CD4-positive, alpha-beta T cell treated with Interferon gamma for 1 hour (primary cell): Measurements from ENCODE around the gene ASTN2.

Experiments used
- DNase-seq: peaks from one replicate; pipeline ENCODE4 v3.0.0-alpha.2; 2020

The ASTN2 gene

DNA sequence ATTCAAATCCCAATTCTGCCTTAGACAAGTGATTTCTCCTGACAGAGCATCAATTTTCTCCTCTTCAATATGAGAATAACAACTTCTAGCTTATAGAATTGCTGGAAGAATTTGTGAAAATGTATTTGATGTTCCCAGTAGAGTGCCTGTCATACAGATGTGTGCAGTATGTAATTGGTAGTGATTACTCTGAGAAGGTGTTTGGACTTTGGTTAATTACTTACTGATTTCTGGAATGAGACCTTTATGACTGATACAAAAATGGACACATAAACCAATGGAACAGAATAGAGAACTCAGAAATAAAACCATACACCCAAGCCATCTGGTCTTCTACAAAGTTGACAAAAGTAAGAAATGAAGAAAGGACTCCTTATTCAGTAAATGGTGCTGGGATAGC, 829.7 kb downstream of the ASTN2 start:
- DNase-seq: no peak

DNA sequence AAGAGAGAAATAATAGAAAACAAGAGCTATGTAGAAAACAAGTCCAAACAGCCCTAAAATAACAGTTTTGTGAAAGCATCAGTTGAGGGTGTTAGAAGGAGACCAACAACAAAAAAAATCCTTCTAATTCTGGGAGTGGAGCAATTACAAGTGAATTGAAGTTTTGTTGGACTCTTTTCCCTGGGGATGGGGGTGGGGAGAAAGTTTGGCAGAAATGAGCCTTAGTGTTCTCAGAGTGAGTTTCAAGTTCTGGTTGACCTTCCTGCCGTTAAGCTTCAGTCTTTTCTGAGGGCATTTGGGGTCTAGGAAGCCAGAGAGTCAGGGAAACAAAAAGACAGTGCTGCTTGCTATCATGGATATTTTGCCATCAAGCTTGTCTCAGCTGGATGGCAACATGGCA, 834.0 kb downstream of the ASTN2 start:
- no peak for DNase-seq

DNA sequence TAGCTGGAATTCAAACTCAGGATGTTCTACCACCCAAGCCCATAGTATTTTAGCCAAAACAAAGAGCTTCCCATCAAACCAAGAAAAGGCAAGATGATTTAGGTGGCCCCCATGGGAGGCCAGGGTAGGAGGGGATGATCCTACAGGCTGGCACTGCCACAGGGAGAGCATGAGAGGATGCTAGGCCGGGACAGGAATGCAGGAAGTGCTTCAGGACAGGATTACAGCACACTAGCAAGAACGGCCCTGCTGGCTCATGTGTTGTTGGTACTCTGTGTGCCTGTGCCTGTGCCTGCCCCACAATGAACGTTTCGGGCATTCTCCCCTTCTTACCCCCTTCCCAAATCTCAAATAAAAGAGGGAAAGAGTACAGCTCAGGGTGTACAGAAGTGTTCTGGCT, 838.5 kb downstream of the ASTN2 start:
- no peak for DNase-seq

DNA sequence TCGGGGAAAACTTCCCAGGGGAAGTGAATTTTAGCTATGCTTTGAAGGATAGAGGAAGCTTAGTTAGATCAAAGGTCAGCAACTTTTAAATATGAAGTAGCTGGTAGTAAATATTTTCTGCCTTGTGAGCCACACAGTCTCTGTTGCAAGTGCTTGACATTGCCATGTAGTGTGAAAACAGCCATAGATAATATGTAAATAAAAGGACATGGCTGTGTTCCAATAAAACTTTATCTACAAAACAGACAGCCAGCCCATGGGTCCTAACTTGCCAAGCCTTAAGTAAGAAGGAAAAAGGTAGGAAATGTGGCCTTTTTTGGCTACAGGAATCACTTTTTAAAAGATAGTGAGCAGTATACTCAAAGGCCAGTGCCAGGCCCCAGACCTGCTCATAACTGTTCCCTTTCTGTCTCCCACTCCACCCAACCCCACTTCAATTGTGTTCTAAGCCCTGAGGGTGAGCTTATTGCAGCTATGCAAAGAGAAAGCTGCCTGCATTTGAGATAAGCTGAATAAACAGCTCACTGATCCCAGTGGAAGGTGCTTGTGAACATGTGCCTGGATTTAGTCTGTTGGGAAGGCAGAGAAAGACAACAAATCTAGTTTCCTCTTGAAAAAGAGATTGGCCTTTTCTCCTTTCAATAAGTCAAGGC, 840.7 kb downstream of the ASTN2 start:
- DNase-seq: no peak

DNA sequence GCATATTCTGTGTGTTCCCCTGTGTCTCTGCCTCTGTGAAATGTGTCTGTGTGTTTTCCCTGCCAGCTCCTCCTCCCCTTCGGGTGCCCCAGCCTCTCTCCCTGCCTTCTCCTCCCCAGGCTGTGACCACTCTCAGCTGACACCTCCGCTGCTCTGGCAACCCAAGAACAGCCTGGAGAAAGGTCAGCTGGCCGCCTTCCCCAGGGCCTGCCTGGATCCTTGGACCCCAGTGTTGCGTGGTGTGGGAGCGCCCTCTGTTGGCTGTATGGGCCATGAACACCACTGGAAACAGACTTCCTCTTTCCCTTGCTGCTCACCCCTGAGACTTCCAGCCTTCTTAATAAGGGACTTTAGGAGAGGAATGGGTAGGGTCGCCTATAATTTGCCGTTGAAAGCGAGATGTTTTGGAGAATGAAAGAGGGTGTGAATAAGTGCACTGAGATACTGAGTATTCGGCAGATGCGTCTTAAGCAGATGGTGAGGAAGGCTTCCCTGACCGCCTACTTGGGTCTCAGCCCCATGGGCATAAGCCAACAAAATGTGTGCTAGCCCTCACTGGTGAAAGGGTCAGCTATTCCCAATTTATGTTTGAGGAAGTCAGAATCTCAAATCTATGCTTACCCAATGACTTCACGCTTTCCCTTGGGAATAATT, 842.6 kb downstream of the ASTN2 start:
- DNase-seq: peak; percentile 20

DNA sequence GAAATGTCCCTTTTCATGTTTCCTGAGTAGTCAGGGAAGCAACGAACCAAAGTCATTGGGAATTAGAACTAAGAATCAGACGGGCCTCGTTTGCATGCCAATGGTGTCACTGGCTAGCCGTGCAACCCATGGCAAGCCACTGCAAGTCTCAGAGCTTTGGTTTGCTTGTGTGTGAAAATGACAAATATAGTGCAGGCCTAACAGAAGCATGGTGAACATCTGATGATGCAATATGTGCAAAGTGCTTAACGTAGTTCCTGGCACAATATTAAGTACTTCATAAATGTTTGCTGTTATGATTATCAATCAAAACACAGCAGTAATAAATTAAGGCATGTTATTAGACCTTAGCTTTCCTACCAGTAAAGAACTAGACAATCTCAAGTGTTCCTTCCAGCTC, 845.7 kb downstream of the ASTN2 start:
- DNase-seq: no peak

DNA sequence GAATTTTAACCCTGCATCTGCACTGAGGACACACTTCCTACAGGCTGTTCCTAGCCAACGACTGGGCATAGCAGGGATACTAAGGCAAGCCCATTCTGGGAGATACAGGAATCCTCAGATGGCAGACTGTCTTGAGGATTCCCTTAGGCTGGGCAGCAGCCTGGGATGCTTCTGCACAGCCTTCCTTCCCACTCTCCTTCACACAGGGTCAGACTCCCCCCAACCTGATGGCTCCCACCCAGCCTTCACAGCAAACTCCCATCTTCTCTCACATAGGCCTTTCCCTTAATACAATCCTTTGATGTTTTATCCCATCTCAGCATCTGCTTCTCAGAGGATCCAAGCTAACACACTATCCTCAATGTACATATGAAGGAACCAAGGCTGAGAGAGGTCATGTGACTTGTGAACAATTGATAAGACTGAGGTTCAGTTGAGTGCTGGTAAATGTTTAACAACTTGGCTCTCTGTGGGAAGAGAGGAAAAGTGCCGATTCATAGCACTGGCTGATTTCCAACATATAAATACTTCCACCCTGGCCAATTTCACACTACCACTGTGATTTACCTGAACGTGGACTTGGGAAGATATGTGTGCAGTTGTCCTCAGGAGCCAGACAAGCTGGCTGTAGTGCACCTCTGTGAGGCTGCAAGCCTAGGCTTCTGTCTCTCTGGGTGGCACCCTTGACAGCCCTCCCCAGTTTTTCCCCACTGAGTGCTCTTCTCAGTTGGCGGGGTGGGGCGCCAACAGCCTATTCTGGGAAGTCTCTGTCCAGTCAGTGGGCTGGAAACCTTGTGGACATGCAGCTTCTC, 848.0 kb downstream of the ASTN2 start:
- DNase-seq: no peak

DNA sequence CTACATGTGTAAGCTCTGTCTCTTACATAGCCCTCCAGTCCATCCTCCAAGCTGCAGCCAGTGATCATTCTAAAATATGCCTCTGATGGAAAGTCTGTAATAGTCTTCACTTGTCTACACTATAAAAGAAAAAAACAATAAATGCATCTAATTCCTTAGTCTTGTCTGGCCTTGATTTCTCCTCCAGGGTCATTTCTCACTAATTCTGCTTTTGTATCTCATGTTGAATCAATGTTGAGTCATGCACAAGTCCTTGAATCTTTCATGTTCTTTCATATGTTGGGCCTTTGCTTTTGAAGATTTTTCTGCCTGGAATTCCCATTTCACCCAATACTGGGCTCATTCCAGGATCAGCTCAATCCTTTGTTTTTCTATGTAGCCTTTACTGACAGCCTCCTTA, 848.9 kb downstream of the ASTN2 start:
- DNase-seq: no peak

DNA sequence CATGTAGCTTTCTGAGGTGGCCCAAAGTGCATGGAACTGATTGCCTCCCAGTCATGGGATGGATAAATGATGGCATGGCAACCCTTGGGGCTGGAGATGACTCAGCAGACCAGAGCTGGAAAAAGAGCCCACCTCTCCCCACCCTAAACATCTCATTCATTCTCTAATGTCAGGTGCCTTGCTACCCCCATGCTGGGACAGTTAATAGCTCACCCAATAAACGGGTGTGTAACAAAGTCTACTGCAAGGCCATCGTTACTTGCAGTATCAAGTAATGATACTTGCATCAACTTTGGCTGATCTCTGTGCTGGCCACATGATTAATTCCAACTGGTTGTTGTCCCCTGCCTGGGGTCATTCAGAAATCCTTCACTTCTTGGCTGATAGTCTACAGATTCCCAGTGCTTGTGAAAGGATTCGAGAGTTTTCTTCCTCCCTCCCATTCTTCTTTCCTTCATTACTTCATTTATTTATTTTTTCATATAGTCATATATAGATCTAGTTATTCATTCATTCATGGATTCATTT, 850.5 kb downstream of the ASTN2 start:
- no peak for DNase-seq

DNA sequence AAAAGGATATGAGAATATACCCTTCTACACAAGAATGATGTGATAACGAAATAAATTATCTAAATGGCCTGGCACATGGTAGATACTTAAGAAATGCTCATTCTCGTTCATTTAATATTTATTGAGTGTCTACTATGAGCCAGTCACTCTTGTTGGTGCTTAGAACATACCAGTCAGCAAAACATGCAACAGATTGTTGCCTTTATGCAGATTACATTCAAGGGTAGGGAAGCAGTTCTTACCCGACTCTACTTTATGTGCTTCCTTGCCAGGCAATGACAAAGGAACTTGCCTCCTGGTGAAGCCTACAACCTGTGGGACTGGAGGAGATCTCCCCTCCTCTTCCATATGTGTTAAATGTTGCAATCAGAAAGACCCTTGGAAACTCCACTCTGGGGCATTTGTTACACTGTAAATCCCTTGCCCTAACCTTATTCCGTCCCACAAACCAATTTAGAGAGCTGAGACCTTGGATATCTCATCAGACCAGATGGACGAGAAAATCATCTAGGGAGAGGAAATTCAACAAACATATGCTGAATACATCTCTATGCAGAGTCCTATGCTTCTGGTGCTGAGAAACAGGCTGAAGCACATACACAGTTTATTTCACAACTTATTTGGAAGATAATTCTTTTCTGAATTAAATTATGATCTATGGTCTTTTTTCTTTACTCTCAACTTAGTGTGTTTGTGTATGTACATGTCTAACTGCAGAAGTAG, 855.9 kb downstream of the ASTN2 start:
- no peak for DNase-seq

DNA sequence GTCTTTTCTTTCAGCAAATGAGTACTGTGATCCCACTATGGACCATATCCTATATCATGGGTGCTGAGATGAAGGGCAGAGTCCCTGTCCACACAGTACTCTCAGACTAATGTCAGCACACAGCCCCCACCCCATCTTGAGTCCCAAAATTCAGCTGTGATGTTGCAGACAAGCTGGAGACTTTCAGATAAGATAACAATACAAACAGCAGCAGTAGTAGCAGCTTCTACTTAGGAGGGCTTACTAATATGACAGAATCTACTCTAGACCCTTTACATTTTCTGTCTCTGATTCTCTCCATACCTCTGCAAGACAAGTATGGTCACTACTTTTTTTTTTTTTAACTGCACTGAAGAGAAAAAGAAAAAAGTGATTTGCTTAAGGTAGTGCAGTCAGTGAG, 856.8 kb downstream of the ASTN2 start:
- DNase-seq: no peak

DNA sequence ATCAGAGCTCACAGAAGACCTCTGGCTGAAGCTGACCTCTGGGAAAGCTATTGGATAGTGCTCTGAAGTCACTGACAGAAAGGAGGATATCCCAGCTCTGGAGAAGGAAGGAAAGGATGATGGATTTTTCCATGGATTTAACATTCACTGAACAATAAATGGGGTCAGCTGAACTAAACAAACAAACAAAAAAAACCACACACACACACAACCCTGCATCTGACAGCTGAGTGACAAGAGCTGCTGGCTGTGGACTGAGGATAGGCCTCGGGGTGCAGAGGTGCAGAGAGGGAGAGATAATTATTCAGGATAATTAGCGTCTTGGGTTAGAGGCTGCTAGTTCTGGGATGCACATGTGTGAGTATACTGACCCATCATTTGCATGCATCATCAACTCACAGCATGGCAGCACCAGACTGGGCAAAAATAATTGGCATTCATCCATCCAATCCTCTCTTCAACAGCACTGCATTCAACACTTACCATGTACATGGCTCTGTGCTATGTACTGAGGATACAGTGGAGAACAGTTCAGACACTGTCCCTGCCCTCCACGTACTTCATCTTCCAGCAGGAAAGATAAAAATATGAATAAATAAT, 859.2 kb downstream of the ASTN2 start:
- no peak for DNase-seq

DNA sequence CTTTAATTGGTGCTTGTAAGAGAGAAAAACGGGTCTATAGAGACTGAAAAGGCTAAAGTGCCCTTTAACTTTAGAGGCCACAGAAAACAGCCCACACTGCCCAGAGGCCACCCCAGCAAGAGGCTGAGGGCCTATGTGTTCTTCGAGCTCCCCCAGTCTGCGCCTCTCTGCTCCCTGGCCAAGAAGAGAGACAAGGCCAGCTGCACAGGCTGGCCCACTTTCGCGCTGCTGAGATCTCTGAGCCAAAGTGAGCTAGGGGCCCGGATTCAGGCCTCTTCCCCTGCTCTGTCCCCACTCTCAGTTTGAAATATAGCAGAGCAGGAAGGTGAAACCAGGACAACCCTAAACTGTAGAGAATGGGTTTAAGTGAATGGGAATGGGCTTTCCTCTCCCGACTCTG, 859.7 kb downstream of the ASTN2 start:
- no peak for DNase-seq

DNA sequence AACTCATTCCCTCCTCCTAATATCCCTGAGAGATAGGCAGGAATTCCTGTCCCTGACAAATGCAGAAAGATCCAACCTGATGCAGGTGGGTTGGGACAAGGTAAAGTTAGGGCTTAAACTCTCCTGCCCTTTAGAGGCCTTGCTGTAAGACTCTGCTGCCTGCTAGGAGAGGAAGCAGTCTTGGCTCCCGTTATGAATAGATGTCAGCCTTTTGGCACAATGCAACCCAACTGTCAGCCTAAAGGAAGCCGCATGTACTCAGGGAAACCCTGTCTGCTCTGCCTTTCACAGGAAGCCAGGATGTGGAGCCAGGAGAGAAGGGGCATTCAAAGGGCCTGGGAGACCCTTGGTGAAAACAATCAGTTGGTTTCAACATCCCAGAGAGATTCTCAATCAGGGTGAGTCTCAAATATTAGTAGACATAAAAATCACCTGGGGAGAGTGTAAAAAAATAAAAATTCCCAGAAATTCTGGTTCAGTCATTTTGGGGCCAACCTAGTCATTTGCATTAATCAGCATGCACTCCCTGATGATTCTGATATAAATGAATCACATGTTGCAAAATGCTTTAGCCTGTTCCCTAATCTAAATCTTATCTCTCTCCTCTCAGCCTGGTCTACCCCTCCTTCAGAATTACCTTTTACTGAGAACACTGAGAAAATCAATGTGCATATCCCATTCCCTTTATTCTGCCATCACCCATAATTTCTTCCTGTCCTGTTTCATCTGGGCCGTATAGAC, 864.0 kb downstream of the ASTN2 start:
- no peak for DNase-seq

DNA sequence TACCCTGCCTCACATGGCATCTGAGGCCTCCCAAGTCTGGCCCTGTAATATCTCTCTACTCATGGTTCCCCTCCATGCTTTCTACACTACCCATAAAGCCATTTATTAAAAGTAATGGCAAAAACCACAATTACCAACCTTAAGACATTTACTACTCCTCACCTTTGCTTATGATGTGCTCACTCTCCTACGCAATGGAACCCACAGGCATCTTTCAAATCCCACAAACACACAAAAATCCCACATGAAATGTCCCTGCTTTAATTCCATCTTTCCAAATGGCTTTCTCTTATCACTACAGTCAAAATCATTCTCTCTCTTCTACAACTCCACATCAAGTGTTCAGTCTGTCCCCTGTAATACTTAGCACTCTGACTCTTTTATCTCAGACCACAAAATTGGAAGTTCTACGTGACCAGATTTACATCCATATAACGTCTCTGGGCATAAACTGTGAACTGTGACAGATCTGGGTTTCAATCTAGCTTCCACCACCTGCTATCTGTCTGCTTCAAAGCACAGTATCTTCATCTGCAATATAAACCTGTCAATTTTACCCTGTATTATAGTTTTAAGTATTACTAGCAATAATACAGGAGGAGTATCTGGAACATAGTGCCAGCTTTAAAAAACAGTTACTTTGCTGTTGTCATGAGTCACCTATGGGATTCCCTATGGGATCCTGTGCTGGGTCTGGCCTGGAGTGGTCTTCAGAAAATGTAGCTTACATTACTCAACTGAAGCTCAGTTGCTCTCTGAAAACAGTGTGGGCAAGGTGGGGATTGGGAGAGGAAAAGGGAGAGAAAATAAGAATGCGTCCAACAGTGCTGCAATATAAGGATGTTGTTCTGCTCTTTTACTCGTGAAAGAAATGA, 864.8 kb downstream of the ASTN2 start:
- DNase-seq: no peak

DNA sequence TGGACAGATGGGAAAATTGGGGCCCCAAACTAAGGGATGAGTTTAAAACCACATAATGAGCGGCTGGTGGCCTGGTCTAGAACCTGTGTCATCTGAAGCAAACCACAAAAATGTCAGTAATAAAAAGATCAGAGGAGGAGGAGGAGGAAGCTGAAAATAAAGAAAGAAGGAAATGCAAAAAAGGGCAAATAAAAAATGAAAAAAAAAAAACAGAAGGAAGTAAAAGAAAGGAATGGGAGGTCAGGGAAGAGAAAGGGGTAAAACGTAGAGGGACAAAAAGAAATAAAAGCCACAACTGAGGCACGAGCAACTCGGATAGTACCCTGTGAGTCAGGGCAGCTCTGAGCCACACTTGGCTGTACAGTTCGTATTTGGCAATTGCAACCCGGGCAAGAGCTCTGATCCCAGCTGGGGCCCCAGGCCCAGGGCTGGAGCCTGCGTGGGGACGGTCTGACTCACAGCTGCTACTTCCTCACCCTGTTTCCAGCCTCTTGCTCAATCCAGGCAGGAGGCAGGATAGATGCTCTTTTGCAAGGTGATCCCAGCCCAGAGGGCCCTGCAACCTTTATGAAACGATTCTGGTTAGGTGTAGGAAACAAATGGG, 865.7 kb downstream of the ASTN2 start:
- peak; percentile 62 for DNase-seq

DNA sequence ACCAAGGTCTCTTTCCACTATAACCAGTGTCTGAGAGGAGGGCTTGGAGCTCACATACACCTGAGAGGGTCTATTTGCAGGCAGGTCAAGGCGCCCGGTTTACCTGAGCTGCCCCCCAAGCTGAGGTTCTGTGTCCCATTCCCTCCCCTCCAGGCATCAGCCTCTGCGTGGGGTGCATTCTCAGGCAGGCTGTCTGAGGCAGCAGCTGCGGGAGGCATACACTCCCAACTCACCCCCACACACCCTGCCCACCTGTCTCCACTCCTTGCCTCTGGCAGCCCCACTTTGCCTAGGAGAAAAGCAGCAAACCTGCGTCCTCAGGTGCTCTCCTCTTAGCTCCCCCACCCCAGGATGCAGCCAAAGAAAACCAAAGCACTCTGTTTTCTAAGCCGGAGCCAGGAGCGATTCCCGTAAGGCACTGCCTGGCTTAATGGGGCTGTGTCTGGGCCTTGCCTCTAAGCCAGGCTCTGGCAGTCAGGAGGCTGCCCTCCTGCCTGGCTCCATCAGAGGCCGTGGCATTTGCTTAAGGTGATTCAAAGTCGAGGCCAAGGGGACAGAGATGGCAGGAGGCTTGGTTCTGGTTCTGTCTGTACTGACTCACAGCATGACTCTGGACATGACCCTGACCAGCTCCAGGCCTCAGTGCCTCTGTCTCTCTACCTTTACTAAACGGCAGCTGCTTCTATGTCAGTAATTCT, 867.0 kb downstream of the ASTN2 start:
- DNase-seq: no peak

DNA sequence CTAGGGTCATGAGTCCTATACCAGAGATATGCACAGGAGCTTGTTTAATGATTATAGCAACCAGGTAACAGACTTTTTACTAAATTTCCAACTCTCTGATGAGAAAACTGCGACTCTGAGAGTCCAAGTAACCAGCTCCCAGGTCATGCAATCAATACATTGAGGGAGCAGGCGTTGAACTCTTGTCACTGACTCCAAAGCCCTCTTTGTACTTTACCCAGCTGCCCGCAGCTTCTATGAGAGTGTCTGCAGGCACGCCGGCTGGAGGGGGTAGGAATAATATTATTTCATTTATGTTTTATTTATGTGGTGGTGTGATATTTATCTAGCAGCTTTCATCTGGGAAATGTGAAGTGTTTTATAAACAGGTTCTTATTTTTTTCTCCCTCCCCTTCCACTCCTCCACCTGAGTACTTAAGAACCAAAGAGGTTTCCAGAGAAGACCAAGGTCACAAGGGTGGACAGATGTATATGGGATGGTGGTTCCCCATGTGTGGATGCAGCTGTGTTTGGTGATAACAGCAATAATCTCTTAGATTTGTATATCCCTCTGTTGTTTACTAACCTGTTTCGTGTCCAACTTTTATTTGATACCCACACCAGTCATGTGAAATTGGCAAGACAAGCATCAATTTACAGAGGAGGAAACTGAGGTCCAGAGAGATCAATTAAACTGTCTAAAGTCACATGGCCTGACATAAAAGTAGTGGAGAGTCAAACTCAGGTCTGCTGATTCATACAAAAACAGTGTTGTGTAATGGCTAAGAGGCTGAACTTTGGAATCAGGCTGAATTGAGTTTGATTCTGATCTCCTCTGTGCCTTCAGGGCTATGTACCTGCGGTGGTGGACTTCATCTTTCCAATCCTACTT, 867.9 kb downstream of the ASTN2 start:
- DNase-seq: no peak

DNA sequence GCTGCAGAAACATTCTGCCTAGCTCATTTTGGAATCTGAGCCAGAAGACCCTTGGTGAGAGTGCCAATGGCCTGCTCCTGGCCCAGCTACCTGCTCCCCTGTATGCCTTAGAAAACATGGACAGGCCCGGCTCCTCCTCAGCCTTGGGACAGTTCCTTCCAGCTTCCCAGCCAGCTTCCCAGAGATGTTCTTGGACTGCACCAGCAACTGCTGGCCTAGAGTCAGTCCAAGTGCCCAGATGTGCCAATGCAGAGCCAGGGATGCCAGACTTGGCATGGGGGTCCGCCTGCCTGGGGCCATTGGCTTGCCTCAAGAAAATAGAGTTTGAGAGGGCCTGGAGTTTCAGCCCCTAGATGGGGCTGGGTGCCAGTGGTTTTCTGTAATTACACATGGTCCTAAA, 870.0 kb downstream of the ASTN2 start:
- DNase-seq: no peak
